COLO829 (cell line): ENCODE results near the gene MRPL18.

Experiments
- DNase-seq: peaks from one replicate; pipeline ENCODE4 v3.0.0; 2012; ENCODE audit warnings: low spot score

Gene MRPL18

DNA sequence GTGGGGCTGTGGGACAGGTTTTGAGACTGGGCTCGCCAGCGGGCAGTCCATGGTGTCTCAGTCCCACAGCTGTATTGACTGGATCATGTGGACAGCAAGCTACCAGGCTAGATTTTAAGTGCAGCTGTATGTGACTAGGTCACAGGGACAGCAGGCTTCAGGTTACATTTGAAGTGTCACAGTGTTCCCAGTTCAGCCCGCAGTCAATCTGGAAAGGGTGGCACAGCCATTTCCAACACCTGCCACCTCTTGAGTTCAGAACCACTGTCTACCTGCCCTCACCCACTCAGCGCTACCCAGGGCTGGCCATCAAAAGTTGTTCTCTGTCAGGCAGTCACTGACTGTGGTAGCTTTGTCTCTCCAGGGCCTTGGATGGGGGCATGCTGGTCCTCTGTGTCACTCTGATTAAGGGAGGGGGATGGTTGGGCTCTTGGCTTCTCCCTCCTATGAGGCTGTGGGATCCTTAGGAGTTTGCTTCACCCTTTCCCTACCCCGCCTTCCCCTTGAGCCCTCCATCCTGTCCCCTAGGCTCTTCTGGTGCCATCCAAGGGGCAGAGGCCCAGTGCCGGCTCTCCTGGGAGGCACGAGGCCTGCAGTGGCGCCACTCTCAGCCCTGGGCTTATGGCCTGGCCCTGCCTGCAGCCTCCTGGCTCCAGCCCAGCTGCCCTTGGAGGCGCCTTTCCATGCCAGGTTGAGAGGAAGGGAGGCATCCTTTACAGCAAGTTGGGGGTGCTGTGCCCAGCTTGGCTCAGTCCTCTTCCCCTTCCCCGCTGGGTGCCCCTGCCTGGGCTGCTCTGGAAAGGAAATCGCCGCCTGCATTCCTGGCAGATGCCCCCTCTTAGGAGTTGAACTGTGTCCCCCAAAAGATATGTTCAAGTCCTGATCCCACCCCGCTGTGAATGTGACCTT, 54.7 kb downstream of the MRPL18 start:
- DNase-seq, result no peak
